ENCODE measurements around the gene PRG2.
A peak's percentile ranks its signal among the peaks of the same experiment; 100 is the strongest.
"Not testable (repeated sequence)": the region's sequence is repeated elsewhere in the genome, so short reads cannot be mapped to it uniquely, and the experiment has no call there.

Gene PRG2

GRCh38 chr11:57348636-57349313 is 41.7 kb downstream of the PRG2 start:
- DNase-seq (ENCODE audit: extremely low read depth in 1 of 2, low read depth in 1 of 2): no peak

GRCh38 chr11:57348052-57348451 is 42.4 kb downstream of the PRG2 start:
- DNase-seq (ENCODE audit: extremely low read depth in 1 of 2, low read depth in 1 of 2): no peak

GRCh38 chr11:57347336-57347735 is 43.1 kb downstream of the PRG2 start:
- DNase-seq (ENCODE audit: extremely low read depth in 1 of 2, low read depth in 1 of 2): no peak

- DNase-seq (ENCODE audit: extremely low read depth in 1 of 2, low read depth in 1 of 2): peak in 1 of 2 donors; percentile 55
Observed at GRCh38 chr11:57345555-57346211, 44.8 kb downstream of the PRG2 start.

- DNase-seq (ENCODE audit: extremely low read depth in 1 of 2, low read depth in 1 of 2): no peak
Observed at GRCh38 chr11:57344826-57345225, 45.6 kb downstream of the PRG2 start.

GRCh38 chr11:57343825-57344224 is 46.6 kb downstream of the PRG2 start:
- DNase-seq (ENCODE audit: extremely low read depth in 1 of 2, low read depth in 1 of 2): no peak

GRCh38 chr11:57342702-57343101 is 47.7 kb downstream of the PRG2 start:
- DNase-seq (ENCODE audit: extremely low read depth in 1 of 2, low read depth in 1 of 2): no peak

- no peak for DNase-seq (ENCODE audit: extremely low read depth in 1 of 2, low read depth in 1 of 2)
Observed at GRCh38 chr11:57341250-57341808, 49.1 kb downstream of the PRG2 start.

GRCh38 chr11:57340039-57340615 is 50.3 kb downstream of the PRG2 start:
- DNase-seq (ENCODE audit: extremely low read depth in 1 of 2, low read depth in 1 of 2): no peak

- DNase-seq (ENCODE audit: extremely low read depth in 1 of 2, low read depth in 1 of 2): no peak
Observed at GRCh38 chr11:57339328-57339727, 51.1 kb downstream of the PRG2 start.

- DNase-seq (ENCODE audit: extremely low read depth in 1 of 2, low read depth in 1 of 2): no peak
Observed at GRCh38 chr11:57338142-57338541, 52.3 kb downstream of the PRG2 start, which contains the start of gene P2RX3. Gene P2RX3, plus strand, starts transcription at chr11:57338352. Its CDS starts 199 bp downstream, at chr11:57338551.

- not testable (repeated sequence) for DNase-seq (ENCODE audit: extremely low read depth in 1 of 2, low read depth in 1 of 2)
Observed at GRCh38 chr11:57336856-57337255, 53.6 kb downstream of the PRG2 start.

Data from activated CD8-positive, alpha-beta memory T cell treated with anti-CD3 and anti-CD28 coated beads for 1 hour (primary cell).